Stimulated activated CD4-positive, alpha-beta T cell treated with anti-CD3 and anti-CD28 coated beads, TNF-alpha, amount 100 ng/mL, for 4 hours (primary cell): Measurements from ENCODE around the gene ITPKB.

Experiments
- DNase-seq, 3 experiments: peaks; one replicate each; pipeline ENCODE4 v3.0.0-alpha.2; 2020; ENCODE audit warnings: low read depth in 3 of 3

ITPKB gene

GRCh38 chr1:226704169-226704937, 34.7 kb downstream of the ITPKB start:
- DNase-seq: no peak

- DNase-seq: peak; percentile 61 to 73 (median 67)
Measured at GRCh38 chr1:226702957-226703831, 35.9 kb downstream of the ITPKB start.

- DNase-seq: no peak
Measured at GRCh38 chr1:226702318-226702956, 36.6 kb downstream of the ITPKB start.

- DNase-seq: no peak
Measured at GRCh38 chr1:226700861-226701260, 38.2 kb downstream of the ITPKB start.

GRCh38 chr1:226699166-226699565, 39.9 kb downstream of the ITPKB start:
- DNase-seq: no peak

GRCh38 chr1:226698659-226699058, 40.4 kb downstream of the ITPKB start:
- DNase-seq: no peak

- no peak for DNase-seq
Measured at GRCh38 chr1:226697929-226698544, 41.0 kb downstream of the ITPKB start.

- DNase-seq: no peak
Measured at GRCh38 chr1:226697151-226697928, 41.7 kb downstream of the ITPKB start.

- no peak for DNase-seq
Measured at GRCh38 chr1:226696547-226696946, 42.5 kb downstream of the ITPKB start.

- no peak for DNase-seq
Measured at GRCh38 chr1:226695335-226695900, 43.7 kb downstream of the ITPKB start.

GRCh38 chr1:226692823-226693222, 46.3 kb downstream of the ITPKB start:
- no peak for DNase-seq

GRCh38 chr1:226692051-226692792, 46.9 kb downstream of the ITPKB start:
- no peak for DNase-seq

- DNase-seq: no peak
Measured at GRCh38 chr1:226691247-226691646, 47.8 kb downstream of the ITPKB start.

- no peak for DNase-seq
Measured at GRCh38 chr1:226690460-226690982, 48.6 kb downstream of the ITPKB start.

- DNase-seq: no peak
Measured at GRCh38 chr1:226688808-226689207, 50.3 kb downstream of the ITPKB start.

GRCh38 chr1:226688056-226688748, 50.9 kb downstream of the ITPKB start:
- DNase-seq: no peak

GRCh38 chr1:226687426-226687825, 51.7 kb downstream of the ITPKB start:
- DNase-seq: peak in 1 of 3 experiments; percentile 27

GRCh38 chr1:226686440-226687425, 52.3 kb downstream of the ITPKB start:
- no peak for DNase-seq
